Measurements from ENCODE around the gene SLX4IP.

SLX4IP gene

DNA sequence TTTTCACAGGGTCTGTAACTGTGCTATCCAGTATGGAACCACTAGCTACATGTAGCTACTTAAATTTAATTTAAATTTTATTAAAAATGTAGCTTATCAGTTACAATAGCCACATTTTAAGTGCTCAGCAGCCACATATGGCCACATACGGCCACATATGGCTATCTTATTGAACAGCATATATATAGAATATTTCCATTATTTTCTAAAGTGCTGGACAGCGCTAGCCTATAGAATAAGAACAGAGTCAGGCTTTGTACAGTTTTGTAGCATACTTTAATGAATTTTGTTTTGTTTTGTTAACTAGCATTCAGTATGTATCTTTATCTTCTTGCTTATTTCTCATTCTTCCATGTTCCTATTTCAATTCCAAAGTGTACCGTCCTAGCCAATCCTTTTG lies 120.3 kb downstream of the SLX4IP start:
- H3K36me3 ChIP-seq (ENCODE audit: control insufficient read depth, insufficient read depth, low read length), result no peaks in the 10 kb centered on the region
- no peak overlapping the region for H3K27ac ChIP-seq
- TF ChIP-seq, protein P1, sequence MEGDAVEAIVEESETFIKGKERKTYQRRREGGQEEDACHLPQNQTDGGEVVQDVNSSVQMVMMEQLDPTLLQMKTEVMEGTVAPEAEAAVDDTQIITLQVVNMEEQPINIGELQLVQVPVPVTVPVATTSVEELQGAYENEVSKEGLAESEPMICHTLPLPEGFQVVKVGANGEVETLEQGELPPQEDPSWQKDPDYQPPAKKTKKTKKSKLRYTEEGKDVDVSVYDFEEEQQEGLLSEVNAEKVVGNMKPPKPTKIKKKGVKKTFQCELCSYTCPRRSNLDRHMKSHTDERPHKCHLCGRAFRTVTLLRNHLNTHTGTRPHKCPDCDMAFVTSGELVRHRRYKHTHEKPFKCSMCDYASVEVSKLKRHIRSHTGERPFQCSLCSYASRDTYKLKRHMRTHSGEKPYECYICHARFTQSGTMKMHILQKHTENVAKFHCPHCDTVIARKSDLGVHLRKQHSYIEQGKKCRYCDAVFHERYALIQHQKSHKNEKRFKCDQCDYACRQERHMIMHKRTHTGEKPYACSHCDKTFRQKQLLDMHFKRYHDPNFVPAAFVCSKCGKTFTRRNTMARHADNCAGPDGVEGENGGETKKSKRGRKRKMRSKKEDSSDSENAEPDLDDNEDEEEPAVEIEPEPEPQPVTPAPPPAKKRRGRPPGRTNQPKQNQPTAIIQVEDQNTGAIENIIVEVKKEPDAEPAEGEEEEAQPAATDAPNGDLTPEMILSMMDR (IDR thresholded peaks at IDR 0.05), result no peak
- no peaks in the 10 kb centered on the region for H3K9me3 ChIP-seq (ENCODE audit: control insufficient read depth, low read length)
- H3K27me3 ChIP-seq (ENCODE audit: control insufficient read depth, insufficient read depth, low read length), result no peaks in the 10 kb centered on the region
- H3K79me2 ChIP-seq, result peaks cover 4% of the 10 kb centered on the region
- no peak overlapping the region for H3K9ac ChIP-seq
- H2AFZ ChIP-seq, result no peak overlapping the region
- H3K4me2 ChIP-seq (ENCODE audit: low read length), result no peak overlapping the region
- peaks cover 23% of the 10 kb centered on the region for H3K4me1 ChIP-seq
- H3K4me3 ChIP-seq (ENCODE audit: low read depth, low read length), result no peak overlapping the region

DNA sequence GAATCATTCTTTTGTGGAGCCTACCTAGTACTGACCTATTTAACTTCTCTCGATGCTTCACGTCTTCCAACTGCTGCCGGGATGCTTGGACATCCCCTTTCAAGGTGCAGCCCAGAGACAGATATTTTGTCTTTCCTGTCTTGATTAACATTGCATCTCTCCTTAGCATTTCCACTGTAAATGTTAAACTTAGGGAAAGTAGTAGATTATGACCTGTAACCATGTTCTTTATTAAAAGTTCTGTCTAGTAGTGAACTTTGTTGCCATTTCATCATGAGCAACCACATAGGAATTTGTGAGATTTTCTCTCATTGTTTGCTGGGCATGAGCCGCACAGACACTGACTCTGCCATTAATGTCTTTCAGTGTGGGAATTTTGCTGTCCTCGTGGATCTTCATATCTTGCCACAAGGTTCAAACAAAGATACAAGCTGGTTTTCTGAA lies 120.8 kb downstream of the SLX4IP start:
- no peak overlapping the region for H3K9ac ChIP-seq
- H3K9me3 ChIP-seq (ENCODE audit: control insufficient read depth, low read length), result no peaks in the 10 kb centered on the region
- H2AFZ ChIP-seq, result no peak overlapping the region
- peaks cover 23% of the 10 kb centered on the region for H3K4me1 ChIP-seq
- no peak overlapping the region for H3K4me2 ChIP-seq (ENCODE audit: low read length)
- H3K27me3 ChIP-seq (ENCODE audit: control insufficient read depth, insufficient read depth, low read length), result no peaks in the 10 kb centered on the region
- TF ChIP-seq, protein P1 (IDR thresholded peaks at IDR 0.05), result no peak
- H3K4me3 ChIP-seq (ENCODE audit: low read depth, low read length), result no peak overlapping the region
- H3K36me3 ChIP-seq (ENCODE audit: control insufficient read depth, insufficient read depth, low read length), result no peaks in the 10 kb centered on the region
- peak overlapping the region; percentile 0 for H3K27ac ChIP-seq
- peaks cover 4% of the 10 kb centered on the region for H3K79me2 ChIP-seq

DNA sequence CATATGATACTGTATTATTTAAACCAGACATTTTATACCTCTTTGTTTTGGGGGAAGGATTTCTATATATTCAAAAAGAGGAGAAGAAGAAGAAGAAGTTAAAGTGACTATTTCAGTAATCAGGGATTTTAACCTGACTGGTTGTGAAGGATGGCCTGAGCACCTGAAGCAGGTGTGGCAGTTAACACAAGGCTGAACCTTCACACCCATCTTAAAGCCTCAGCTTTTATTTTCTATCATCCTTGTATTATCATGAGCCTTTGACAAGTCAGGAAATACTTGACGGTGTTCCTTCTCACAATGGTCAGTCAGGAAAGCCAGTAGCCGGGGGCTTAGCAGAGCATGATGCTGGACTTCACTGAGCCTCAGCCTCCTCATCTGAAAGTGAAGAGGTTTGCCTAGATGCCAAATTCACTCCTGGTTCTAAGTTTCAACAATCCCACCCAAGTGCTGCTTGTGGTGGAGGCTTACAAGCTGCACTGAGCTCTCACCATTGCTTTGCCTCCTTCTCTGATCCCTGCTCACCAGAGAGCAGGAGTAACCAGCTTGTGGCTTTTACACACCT lies 121.5 kb downstream of the SLX4IP start:
- H3K4me2 ChIP-seq (ENCODE audit: low read length), result no peak overlapping the region
- peaks cover 5% of the 10 kb centered on the region for H3K79me2 ChIP-seq
- no peak overlapping the region for H3K9ac ChIP-seq
- no peak overlapping the region for H3K27ac ChIP-seq
- no peaks in the 10 kb centered on the region for H3K36me3 ChIP-seq (ENCODE audit: control insufficient read depth, insufficient read depth, low read length)
- H3K4me3 ChIP-seq (ENCODE audit: low read depth, low read length), result no peak overlapping the region
- H3K9me3 ChIP-seq (ENCODE audit: control insufficient read depth, low read length), result no peaks in the 10 kb centered on the region
- TF ChIP-seq, protein P1 (IDR thresholded peaks at IDR 0.05), result no peak
- H3K4me1 ChIP-seq, result peaks cover 23% of the 10 kb centered on the region
- no peaks in the 10 kb centered on the region for H3K27me3 ChIP-seq (ENCODE audit: control insufficient read depth, insufficient read depth, low read length)
- no peak overlapping the region for H2AFZ ChIP-seq

DNA sequence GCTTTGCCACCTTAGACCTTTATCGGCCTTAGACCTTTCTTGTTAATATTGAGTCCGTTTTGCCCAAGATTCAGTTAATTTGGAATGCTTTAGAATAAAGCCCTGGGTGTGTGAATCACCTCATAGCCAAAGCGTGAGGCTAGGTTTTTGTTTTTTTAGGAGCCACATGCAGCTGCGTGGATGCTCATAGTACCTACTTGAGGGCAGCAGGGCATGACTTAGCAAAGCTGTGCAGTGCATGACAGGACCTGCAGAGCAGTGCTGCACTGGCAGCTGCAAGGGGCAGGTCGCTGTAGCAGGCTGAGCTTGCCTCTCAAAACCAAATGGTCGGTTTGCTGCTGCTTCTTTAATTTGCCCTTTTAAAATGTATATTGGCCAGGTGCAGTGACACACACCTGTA lies 122.6 kb downstream of the SLX4IP start:
- H3K9me3 ChIP-seq (ENCODE audit: control insufficient read depth, low read length), result no peaks in the 10 kb centered on the region
- H3K4me3 ChIP-seq (ENCODE audit: low read depth, low read length), result no peak overlapping the region
- peak overlapping the region; percentile 90 for H3K27ac ChIP-seq
- H3K36me3 ChIP-seq (ENCODE audit: control insufficient read depth, insufficient read depth, low read length), result no peaks in the 10 kb centered on the region
- no peak overlapping the region for H3K4me2 ChIP-seq (ENCODE audit: low read length)
- peaks cover 23% of the 10 kb centered on the region for H3K4me1 ChIP-seq
- H3K79me2 ChIP-seq, result peaks cover 8% of the 10 kb centered on the region
- H3K9ac ChIP-seq, result no peak overlapping the region
- H3K27me3 ChIP-seq (ENCODE audit: control insufficient read depth, insufficient read depth, low read length), result no peaks in the 10 kb centered on the region
- H2AFZ ChIP-seq, result peak overlapping the region; percentile 10
- TF ChIP-seq, protein P1 (IDR thresholded peaks at IDR 0.05), result no peak

DNA sequence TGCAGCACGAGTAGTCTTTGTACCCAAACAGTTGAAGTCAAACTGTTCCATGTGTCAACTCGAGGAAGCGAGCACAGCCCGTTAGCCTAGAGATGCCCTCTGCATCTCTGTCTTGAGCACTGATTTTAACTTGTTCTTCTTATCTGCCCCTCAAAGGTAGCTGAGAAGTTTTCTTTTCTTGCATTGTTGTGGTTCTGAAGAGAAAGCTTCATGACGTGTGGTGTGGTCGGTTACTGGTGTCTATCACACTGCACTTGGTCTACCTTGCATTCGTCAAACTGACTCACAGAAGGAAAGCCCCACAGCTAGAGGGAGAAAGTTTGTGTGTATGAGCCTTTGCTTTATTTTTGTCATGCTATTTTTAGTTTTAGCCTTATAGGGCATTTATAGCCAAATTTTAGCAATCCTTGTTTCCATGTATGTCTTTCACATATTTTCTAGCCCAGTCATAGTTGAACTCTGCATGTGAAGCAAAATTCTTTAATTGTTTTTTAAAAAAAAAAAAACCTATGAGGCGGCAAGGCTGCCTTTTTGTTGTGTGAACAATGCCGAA lies 123.6 kb downstream of the SLX4IP start:
- peak overlapping the region; percentile 52 for H3K4me3 ChIP-seq (ENCODE audit: low read depth, low read length)
- TF ChIP-seq, protein P1 (IDR thresholded peaks at IDR 0.05), result no peak
- no peak overlapping the region for H3K9ac ChIP-seq
- H3K4me2 ChIP-seq (ENCODE audit: low read length), result peak overlapping the region; percentile 77
- H3K4me1 ChIP-seq, result peaks cover 18% of the 10 kb centered on the region
- H3K27me3 ChIP-seq (ENCODE audit: control insufficient read depth, insufficient read depth, low read length), result no peaks in the 10 kb centered on the region
- no peaks in the 10 kb centered on the region for H3K36me3 ChIP-seq (ENCODE audit: control insufficient read depth, insufficient read depth, low read length)
- peak overlapping the region; percentile 57 for H2AFZ ChIP-seq
- H3K9me3 ChIP-seq (ENCODE audit: control insufficient read depth, low read length), result no peaks in the 10 kb centered on the region
- peak overlapping the region; percentile 90 for H3K27ac ChIP-seq
- peaks cover 6% of the 10 kb centered on the region for H3K79me2 ChIP-seq
